Measurements from ENCODE around the gene BICD2.

DNA sequence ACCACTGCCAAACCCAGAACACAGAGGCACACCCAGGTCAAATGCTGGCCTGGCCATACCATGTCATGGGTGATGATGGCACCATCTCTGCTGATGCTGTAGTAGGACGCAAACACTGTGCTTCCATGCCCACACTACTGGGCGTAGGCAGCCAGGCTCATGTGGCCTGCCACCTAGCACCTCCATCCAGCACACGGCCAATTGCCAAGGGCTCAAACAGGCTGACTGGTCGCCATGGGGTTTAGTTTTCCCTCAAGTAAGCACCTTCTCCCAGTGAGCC lies 39.4 kb downstream of the BICD2 start:
- TF ChIP-seq POLR2AphosphoS5 (IDR thresholded peaks at IDR 0.05) (no peak), EP300 (IDR thresholded peaks at IDR 0.05; ENCODE audit: low read depth) (no peak), POLR2A (IDR thresholded peaks at IDR 0.05) (no peak)
- TF ChIP-seq, protein P1, sequence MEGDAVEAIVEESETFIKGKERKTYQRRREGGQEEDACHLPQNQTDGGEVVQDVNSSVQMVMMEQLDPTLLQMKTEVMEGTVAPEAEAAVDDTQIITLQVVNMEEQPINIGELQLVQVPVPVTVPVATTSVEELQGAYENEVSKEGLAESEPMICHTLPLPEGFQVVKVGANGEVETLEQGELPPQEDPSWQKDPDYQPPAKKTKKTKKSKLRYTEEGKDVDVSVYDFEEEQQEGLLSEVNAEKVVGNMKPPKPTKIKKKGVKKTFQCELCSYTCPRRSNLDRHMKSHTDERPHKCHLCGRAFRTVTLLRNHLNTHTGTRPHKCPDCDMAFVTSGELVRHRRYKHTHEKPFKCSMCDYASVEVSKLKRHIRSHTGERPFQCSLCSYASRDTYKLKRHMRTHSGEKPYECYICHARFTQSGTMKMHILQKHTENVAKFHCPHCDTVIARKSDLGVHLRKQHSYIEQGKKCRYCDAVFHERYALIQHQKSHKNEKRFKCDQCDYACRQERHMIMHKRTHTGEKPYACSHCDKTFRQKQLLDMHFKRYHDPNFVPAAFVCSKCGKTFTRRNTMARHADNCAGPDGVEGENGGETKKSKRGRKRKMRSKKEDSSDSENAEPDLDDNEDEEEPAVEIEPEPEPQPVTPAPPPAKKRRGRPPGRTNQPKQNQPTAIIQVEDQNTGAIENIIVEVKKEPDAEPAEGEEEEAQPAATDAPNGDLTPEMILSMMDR (IDR thresholded peaks at IDR 0.05), result no peak
